H9 (cell line): ENCODE measurements around the gene TMEM229A. TPM values are rescaled to one million over a fixed set of nuclear protein-coding genes. Genes with fewer than 3 reads are reported as not detected.

Experiments
- DNase-seq: peaks from one replicate; pipeline ENCODE4 v3.0.0-alpha.2; 2017
- H2AFZ ChIP-seq: one replicate; pipeline ENCODE4 v1.6.1; 2013; ENCODE audit warnings: mild to moderate bottlenecking, low read length, control low read depth, moderate library complexity
- H2AK5ac ChIP-seq: 2 replicates; pipeline ENCODE4 v1.6.1; 2013; ENCODE audit warnings: low read length, control low read depth, mixed read lengths; ENCODE audit not compliant: insufficient read length
- H2BK120ac ChIP-seq: one replicate; pipeline ENCODE4 v1.6.1; 2013; ENCODE audit warnings: low read depth, mild to moderate bottlenecking, low read length, control low read depth, inconsistent platforms; ENCODE audit not compliant: poor library complexity, severe bottlenecking
- H2BK12ac ChIP-seq: 2 replicates; pipeline ENCODE4 v1.6.1; 2013; ENCODE audit warnings: low read length, control low read depth, mixed read lengths, low read depth; ENCODE audit not compliant: insufficient read length
- H2BK15ac ChIP-seq: 2 replicates; pipeline ENCODE4 v1.6.1; 2013; ENCODE audit warnings: low read depth, low read length, control low read depth
- H2BK20ac ChIP-seq: one replicate; pipeline ENCODE4 v1.6.1; 2013; ENCODE audit warnings: low read depth, mild to moderate bottlenecking, low read length, control low read depth, inconsistent platforms; ENCODE audit not compliant: poor library complexity, severe bottlenecking
- H2BK5ac ChIP-seq: 2 replicates; pipeline ENCODE4 v1.6.1; 2013; ENCODE audit warnings: low read length, control low read depth, mixed read lengths; ENCODE audit not compliant: insufficient read length
- H3K14ac ChIP-seq: 2 replicates; pipeline ENCODE4 v1.6.1; 2013; ENCODE audit warnings: low read length, control low read depth; ENCODE audit not compliant: insufficient read depth
- H3K18ac ChIP-seq: 2 replicates; pipeline ENCODE4 v1.6.1; 2013; ENCODE audit warnings: low read depth, mild to moderate bottlenecking, mixed read lengths, low read length, control low read depth; ENCODE audit not compliant: insufficient read length
- H3K23ac ChIP-seq: 2 replicates; pipeline ENCODE4 v1.6.1; 2013; ENCODE audit warnings: low read length, control low read depth, mixed read lengths, low read depth; ENCODE audit not compliant: insufficient read length
- H3K23me2 ChIP-seq: 2 replicates; pipeline ENCODE4 v1.6.1; 2013; ENCODE audit warnings: low read depth, mild to moderate bottlenecking, mixed read lengths, low read length, control low read depth; ENCODE audit not compliant: insufficient read length, poor library complexity, severe bottlenecking
- H3K27ac ChIP-seq: 2 replicates; pipeline ENCODE4 v1.5.1; 2013; ENCODE audit warnings: low read length, control low read depth, mixed read lengths, low read depth; ENCODE audit not compliant: insufficient read length
- H3K27me3 ChIP-seq: 2 replicates; pipeline ENCODE4 v1.6.1; 2013; ENCODE audit warnings: low read length, control low read depth, inconsistent platforms; ENCODE audit not compliant: insufficient read depth
- H3K4ac ChIP-seq: 2 replicates; pipeline ENCODE4 v1.6.1; 2013; ENCODE audit warnings: low read depth, mild to moderate bottlenecking, control low read depth, inconsistent platforms, low read length, moderate library complexity
- H3K4me1 ChIP-seq: 2 replicates; pipeline ENCODE4 v1.6.1; 2013; ENCODE audit warnings: low read length, control low read depth, inconsistent platforms; ENCODE audit not compliant: insufficient read depth
- H3K4me2 ChIP-seq: 2 replicates; pipeline ENCODE4 v1.6.1; 2013; ENCODE audit warnings: low read length, control low read depth, mixed read lengths; ENCODE audit not compliant: insufficient read length, insufficient read depth
- H3K56ac ChIP-seq: 2 replicates; pipeline ENCODE4 v1.6.1; 2013; ENCODE audit warnings: low read depth, mild to moderate bottlenecking, mixed read lengths, low read length, control low read depth; ENCODE audit not compliant: insufficient read length
- H3K79me1 ChIP-seq: 2 replicates; pipeline ENCODE4 v1.6.1; 2013; ENCODE audit warnings: low read depth, mild to moderate bottlenecking, moderate library complexity, low read length, control low read depth, inconsistent platforms; ENCODE audit not compliant: insufficient read depth, poor library complexity, severe bottlenecking
- H3K79me2 ChIP-seq: 2 replicates; pipeline ENCODE4 v1.6.1; 2013; ENCODE audit warnings: low read length, control low read depth, inconsistent platforms; ENCODE audit not compliant: insufficient read depth
- H3K9ac ChIP-seq: 2 replicates; pipeline ENCODE4 v1.6.1; 2013; ENCODE audit warnings: low read length, control low read depth, mixed read lengths; ENCODE audit not compliant: insufficient read length; ENCODE audit errors: extremely low read depth
- H3K9me3 ChIP-seq: one replicate; pipeline ENCODE4 v1.6.1; 2013; ENCODE audit warnings: low read depth, low read length, inconsistent platforms; ENCODE audit not compliant: control insufficient read depth
- H3T11ph ChIP-seq: one replicate; pipeline ENCODE4 v1.6.1; 2013; ENCODE audit warnings: mild to moderate bottlenecking, low read length, control low read depth, inconsistent platforms
- H4K20me1 ChIP-seq: one replicate; pipeline ENCODE4 v1.6.1; 2013; ENCODE audit not compliant: control insufficient read depth, insufficient read length, insufficient read depth
- H4K5ac ChIP-seq: 2 replicates; pipeline ENCODE4 v1.6.1; 2013; ENCODE audit warnings: low read depth, mild to moderate bottlenecking, mixed read lengths, low read length, control low read depth; ENCODE audit not compliant: insufficient read length
- H4K8ac ChIP-seq: replicated peaks from 2 replicates; pipeline ENCODE4 v1.6.1; 2013; ENCODE audit warnings: low read length, control low read depth, mixed read lengths, low read depth; ENCODE audit not compliant: insufficient read length
- H4K91ac ChIP-seq: 2 replicates; pipeline ENCODE4 v1.6.1; 2013; ENCODE audit warnings: low read depth, mild to moderate bottlenecking, moderate library complexity, mixed read lengths, low read length, control low read depth; ENCODE audit not compliant: insufficient read length
- H3K27ac Mint-ChIP-seq, 3 experiments: 2 replicates in 2 of 3; 3 replicates in 1 of 3; pipeline ENCODE4 v1.8.0; 2020 to 2021; ENCODE audit warnings: mixed read lengths in 3 of 3, mild to moderate bottlenecking in 1 of 3, moderate library complexity in 1 of 3
- H3K27me3 Mint-ChIP-seq: 2 replicates; pipeline ENCODE4 v1.8.0; 2021; ENCODE audit warnings: low read depth, mild to moderate bottlenecking, moderate library complexity, mixed read lengths
- H3K36me3 Mint-ChIP-seq, 3 experiments: 2 replicates in 2 of 3; 3 replicates in 1 of 3; pipeline ENCODE4 v1.8.0; 2020 to 2021; ENCODE audit warnings: low read depth in 3 of 3, mixed read lengths in 3 of 3; ENCODE audit not compliant: insufficient read depth in 1 of 3
- H3K4me1 Mint-ChIP-seq, 2 experiments: 2 replicates each; pipeline ENCODE4 v1.8.0; 2020; ENCODE audit warnings: mixed read lengths in 2 of 2
- H3K4me3 Mint-ChIP-seq, 2 experiments: 2 replicates in 1 of 2; 3 replicates in 1 of 2; pipeline ENCODE4 v1.8.0; 2020 to 2021; ENCODE audit warnings: mild to moderate bottlenecking in 2 of 2, mixed read lengths in 2 of 2, moderate library complexity in 1 of 2
- H3K9me3 Mint-ChIP-seq, 2 experiments: 2 replicates in 1 of 2; 3 replicates in 1 of 2; pipeline ENCODE4 v1.8.0; 2020; ENCODE audit warnings: mild to moderate bottlenecking in 2 of 2, mixed read lengths in 2 of 2, moderate library complexity in 1 of 2
- WGBS: extraction: QIAGEN DNeasy Blood & Tissue Kit; methylation state at CpG from one replicate; pipeline ENCODE4 v1.1.7; 2013; ENCODE audit warnings: missing lambda C conversion rate, low lambda C conversion rate, mixed read lengths; ENCODE audit not compliant: insufficient read length; ENCODE audit errors: extremely low coverage; 5-methylcytosine and 5-hydroxymethylcytosine counted together
- total RNA-seq: library from RNA; stranded (reverse); gene quantifications from 2 replicates; pipeline ENCODE4 v1.2.1, GENCODE V29; 2021
- TF ChIP-seq, protein P1 (sequence below): fragments of 200-600 bp; sonication (generic); conservative IDR thresholded peaks from 3 replicates; pipeline ENCODE4 v1.8.0; 2021; ENCODE audit warnings: antibody characterized with exemption, mild to moderate bottlenecking

Gene TMEM229A
- total RNA-seq, 1 experiment from 2014 or later, result 0.37 TPM

DNA sequence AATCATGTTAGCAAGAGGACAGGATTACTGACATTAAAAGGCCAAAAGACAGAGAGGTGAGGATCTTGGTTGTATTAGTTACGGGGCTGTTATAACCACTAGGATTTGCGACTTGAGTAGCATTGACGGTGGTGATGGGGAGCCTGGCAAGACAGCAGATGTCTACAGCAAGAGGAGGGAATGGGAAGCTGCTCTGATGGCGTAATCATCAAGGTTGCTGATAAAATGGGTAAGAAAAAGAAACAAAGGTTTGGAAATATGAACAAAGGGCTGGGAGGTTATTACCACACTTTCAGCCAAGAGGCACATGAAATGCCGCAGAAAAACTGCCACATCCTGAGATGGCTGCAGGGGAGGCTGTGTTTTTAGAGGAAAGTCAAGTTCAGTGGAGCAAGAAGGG, 33.9 kb downstream of the TMEM229A start:
- no peak overlapping the region for H2BK20ac ChIP-seq
- no peak overlapping the region for H2AK5ac ChIP-seq
- H3K56ac ChIP-seq, result no peak overlapping the region
- no peak overlapping the region for H3K4me2 ChIP-seq
- H2BK120ac ChIP-seq, result no peak overlapping the region
- H2BK5ac ChIP-seq, result no peak overlapping the region
- H2BK12ac ChIP-seq, result no peak overlapping the region
- no peak overlapping the region for H4K91ac ChIP-seq
- H4K8ac ChIP-seq, result no peak overlapping the region
- H2BK15ac ChIP-seq, result no peak overlapping the region
- H3K4me1 ChIP-seq, result peaks cover 7% of the 10 kb centered on the region
- peaks cover 0 to 14% (median 4%) of the 10 kb centered on the region in 3 experiments; a peak in 3 of 7 replicates for H3K36me3 Mint-ChIP-seq
- H3K4ac ChIP-seq, result no peak overlapping the region
- no peak overlapping the region for H3K18ac ChIP-seq
- no peak for DNase-seq
- H3K79me2 ChIP-seq, result no peaks in the 10 kb centered on the region
- H3K9ac ChIP-seq, result no peak overlapping the region
- H3K4me1 Mint-ChIP-seq, result peaks cover 20 to 21% of the 10 kb centered on the region in 2 experiments
- H3K23me2 ChIP-seq, result no peaks in the 10 kb centered on the region
- H4K20me1 ChIP-seq, result no peaks in the 10 kb centered on the region
- no peak overlapping the region for H3K14ac ChIP-seq
- no peak overlapping the region for H3K27ac Mint-ChIP-seq
- TF ChIP-seq, protein P1, sequence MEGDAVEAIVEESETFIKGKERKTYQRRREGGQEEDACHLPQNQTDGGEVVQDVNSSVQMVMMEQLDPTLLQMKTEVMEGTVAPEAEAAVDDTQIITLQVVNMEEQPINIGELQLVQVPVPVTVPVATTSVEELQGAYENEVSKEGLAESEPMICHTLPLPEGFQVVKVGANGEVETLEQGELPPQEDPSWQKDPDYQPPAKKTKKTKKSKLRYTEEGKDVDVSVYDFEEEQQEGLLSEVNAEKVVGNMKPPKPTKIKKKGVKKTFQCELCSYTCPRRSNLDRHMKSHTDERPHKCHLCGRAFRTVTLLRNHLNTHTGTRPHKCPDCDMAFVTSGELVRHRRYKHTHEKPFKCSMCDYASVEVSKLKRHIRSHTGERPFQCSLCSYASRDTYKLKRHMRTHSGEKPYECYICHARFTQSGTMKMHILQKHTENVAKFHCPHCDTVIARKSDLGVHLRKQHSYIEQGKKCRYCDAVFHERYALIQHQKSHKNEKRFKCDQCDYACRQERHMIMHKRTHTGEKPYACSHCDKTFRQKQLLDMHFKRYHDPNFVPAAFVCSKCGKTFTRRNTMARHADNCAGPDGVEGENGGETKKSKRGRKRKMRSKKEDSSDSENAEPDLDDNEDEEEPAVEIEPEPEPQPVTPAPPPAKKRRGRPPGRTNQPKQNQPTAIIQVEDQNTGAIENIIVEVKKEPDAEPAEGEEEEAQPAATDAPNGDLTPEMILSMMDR, result no peak
- peaks cover 6% of the 10 kb centered on the region for H3K27me3 Mint-ChIP-seq
- no peaks in the 10 kb centered on the region for H3K27me3 ChIP-seq
- no peak overlapping the region for H3T11ph ChIP-seq
- no peak overlapping the region for H3K23ac ChIP-seq
- no peak overlapping the region for H2AFZ ChIP-seq
- H3K27ac ChIP-seq, result no peak overlapping the region
- WGBS, result no CpG with 5 or more reads among the region's 5 CpGs
- no peaks in the 10 kb centered on the region for H3K79me1 ChIP-seq
- H3K4me3 Mint-ChIP-seq, result no peak overlapping the region
- no peaks in the 10 kb centered on the region for H3K9me3 ChIP-seq
- H3K9me3 Mint-ChIP-seq, result peaks cover 16 to 17% of the 10 kb centered on the region in 2 experiments; a peak in 4 of 5 replicates
- H4K5ac ChIP-seq, result no peak overlapping the region
